Trophoblast cell (in vitro differentiated cells and primary cell): ENCODE data around the gene GON4L.

ENCODE experiments used
- DNase-seq, 2 donors: peaks; one replicate each; pipeline ENCODE4 v3.0.0-alpha.2; 2016
- H2AFZ ChIP-seq: 2 replicates; pipeline ENCODE4 v1.6.1; 2013; ENCODE audit warnings: low read length, moderate library complexity, mild to moderate bottlenecking; ENCODE audit not compliant: insufficient read depth, poor library complexity
- H2AK5ac ChIP-seq: 2 replicates; pipeline ENCODE4 v1.6.1; 2013; ENCODE audit warnings: mild to moderate bottlenecking, low read length
- H2BK120ac ChIP-seq: 2 replicates; pipeline ENCODE4 v1.6.1; 2013; ENCODE audit warnings: low read length, mild to moderate bottlenecking, moderate library complexity; ENCODE audit not compliant: insufficient read depth, poor library complexity
- H2BK12ac ChIP-seq: 2 replicates; pipeline ENCODE4 v1.6.1; 2013; ENCODE audit warnings: mild to moderate bottlenecking, low read length, moderate library complexity
- H2BK5ac ChIP-seq: 2 replicates; pipeline ENCODE4 v1.6.1; 2013; ENCODE audit warnings: low read length, low read depth, moderate library complexity, mild to moderate bottlenecking; ENCODE audit not compliant: poor library complexity
- H3K14ac ChIP-seq: 2 replicates; pipeline ENCODE4 v1.6.1; 2013; ENCODE audit warnings: mild to moderate bottlenecking, low read length
- H3K18ac ChIP-seq: 2 replicates; pipeline ENCODE4 v1.6.1; 2013; ENCODE audit warnings: mild to moderate bottlenecking, low read length
- H3K23ac ChIP-seq: 2 replicates; pipeline ENCODE4 v1.6.1; 2013; ENCODE audit warnings: low read length
- H3K27ac ChIP-seq: 2 replicates; pipeline ENCODE4 v1.5.1; 2013; ENCODE audit warnings: low read depth, mild to moderate bottlenecking, inconsistent platforms, low read length, moderate library complexity
- H3K27me3 ChIP-seq: 2 replicates; pipeline ENCODE4 v1.6.1; 2013; ENCODE audit warnings: inconsistent platforms, mild to moderate bottlenecking, low read length, moderate library complexity; ENCODE audit not compliant: insufficient read depth
- H3K36me3 ChIP-seq, 2 experiments: 1 replicate in 1 of 2; 2 replicates in 1 of 2; pipeline ENCODE4 v1.6.1; 2013; ENCODE audit warnings: low read length in 2 of 2, mild to moderate bottlenecking in 2 of 2, moderate library complexity in 1 of 2; ENCODE audit not compliant: insufficient read depth in 2 of 2, control insufficient read depth in 1 of 2
- H3K4ac ChIP-seq: 2 replicates; pipeline ENCODE4 v1.6.1; 2013; ENCODE audit warnings: low read depth, mild to moderate bottlenecking, low read length, moderate library complexity
- H3K4me1 ChIP-seq, 2 experiments: 1 replicate in 1 of 2; 2 replicates in 1 of 2; pipeline ENCODE4 v1.6.1; 2013; ENCODE audit warnings: low read length in 2 of 2, mild to moderate bottlenecking in 2 of 2, moderate library complexity in 1 of 2; ENCODE audit not compliant: insufficient read depth in 2 of 2, control insufficient read depth in 1 of 2
- H3K4me2 ChIP-seq: 2 replicates; pipeline ENCODE4 v1.6.1; 2013; ENCODE audit warnings: inconsistent platforms, mild to moderate bottlenecking, low read length, moderate library complexity
- H3K4me3 ChIP-seq: 2 replicates; pipeline ENCODE4 v1.5.1; 2013; ENCODE audit warnings: mild to moderate bottlenecking, low read depth, low read length, inconsistent platforms
- H3K79me1 ChIP-seq: one replicate; pipeline ENCODE4 v1.6.1; 2013; ENCODE audit warnings: low read length
- H3K79me2 ChIP-seq: 2 replicates; pipeline ENCODE4 v1.6.1; 2013; ENCODE audit warnings: low read length, mild to moderate bottlenecking; ENCODE audit not compliant: control insufficient read depth, insufficient read depth, poor library complexity
- H3K9ac ChIP-seq: 2 replicates; pipeline ENCODE4 v1.6.1; 2013; ENCODE audit warnings: mild to moderate bottlenecking, low read length
- H3K9me3 ChIP-seq: 2 replicates; pipeline ENCODE4 v1.6.1; 2013; ENCODE audit warnings: low read depth, mild to moderate bottlenecking, control low read depth, inconsistent platforms, low read length; ENCODE audit not compliant: insufficient read depth
- H4K12ac ChIP-seq: 2 replicates; pipeline ENCODE4 v1.6.1; 2013; ENCODE audit warnings: low read depth, mild to moderate bottlenecking, low read length, moderate library complexity
- H4K8ac ChIP-seq: 2 replicates; pipeline ENCODE4 v1.6.1; 2013; ENCODE audit warnings: low read depth, mild to moderate bottlenecking, low read length, moderate library complexity
- H4K91ac ChIP-seq: one replicate; pipeline ENCODE4 v1.6.1; 2013; ENCODE audit warnings: low read depth, mild to moderate bottlenecking, low read length, moderate library complexity
- WGBS: extraction: QIAGEN DNeasy Blood & Tissue Kit; methylation state at CpG from one replicate; pipeline ENCODE4 v1.1.7; 2013; ENCODE audit warnings: missing lambda C conversion rate; ENCODE audit not compliant: insufficient read length, insufficient coverage; ENCODE audit errors: extremely low coverage; 5-methylcytosine and 5-hydroxymethylcytosine counted together

GON4L gene

GRCh38 chr1:155740995-155741394 lies 116.0 kb downstream of the GON4L start:
- no peak for DNase-seq
- WGBS, result no CpG with 5 or more reads among the region's 8 CpGs
- H3K18ac ChIP-seq, result no peak overlapping the region

GRCh38 chr1:155729031-155729898 lies 127.7 kb downstream of the GON4L start:
- Histone ChIP-seq H2BK12ac (no peak overlapping the region), H2AFZ (no peak overlapping the region), H3K27ac (no peak overlapping the region), H2AK5ac (no peak overlapping the region), H3K18ac (no peak overlapping the region), H2BK120ac (no peak overlapping the region), H4K12ac (no peak overlapping the region), H3K4me3 (no peak overlapping the region), H3K9me3 (no peaks in the 10 kb centered on the region), H3K79me1 (no peaks in the 10 kb centered on the region), H3K9ac (no peak overlapping the region), H3K4ac (no peak overlapping the region), H3K36me3 (peaks cover 29 to 31% of the 10 kb centered on the region in 2 experiments), H4K8ac (no peak overlapping the region), H3K4me1 (no peaks in the 10 kb centered on the region), H3K27me3 (no peaks in the 10 kb centered on the region), H2BK5ac (no peak overlapping the region), H3K79me2 (no peaks in the 10 kb centered on the region), H3K14ac (no peak overlapping the region), H4K91ac (no peak overlapping the region), H3K4me2 (no peak overlapping the region), H3K23ac (no peak overlapping the region)
- DNase-seq, result peak; percentile 82 to 91
- no CpG with 5 or more reads among the region's 12 CpGs for WGBS

More at GRCh38 chr1:155740995-155741394, 116.0 kb downstream of the GON4L start:
- Histone ChIP-seq H3K14ac (no peak overlapping the region), H4K8ac (no peak overlapping the region), H3K79me2 (peaks cover 2% of the 10 kb centered on the region), H4K12ac (no peak overlapping the region), H3K36me3 (peaks cover 10 to 12% of the 10 kb centered on the region in 2 experiments), H2AFZ (no peak overlapping the region), H2BK120ac (no peak overlapping the region), H2AK5ac (no peak overlapping the region), H3K4me3 (no peak overlapping the region), H3K27ac (no peak overlapping the region), H3K9ac (no peak overlapping the region), H3K4me1 (no peaks in the 10 kb centered on the region), H2BK5ac (no peak overlapping the region), H3K4me2 (no peak overlapping the region), H3K23ac (no peak overlapping the region), H2BK12ac (no peak overlapping the region), H3K9me3 (no peaks in the 10 kb centered on the region), H3K4ac (no peak overlapping the region), H4K91ac (no peak overlapping the region), H3K27me3 (no peaks in the 10 kb centered on the region), H3K79me1 (peaks cover 3% of the 10 kb centered on the region)

GRCh38 chr1:155725142-155725541 lies 131.9 kb downstream of the GON4L start:
- Histone ChIP-seq H3K9me3 (no peaks in the 10 kb centered on the region), H4K8ac (no peak overlapping the region), H3K27me3 (no peaks in the 10 kb centered on the region), H3K79me2 (no peaks in the 10 kb centered on the region), H2BK5ac (no peak overlapping the region), H2BK120ac (no peak overlapping the region), H4K91ac (no peak overlapping the region), H3K9ac (no peak overlapping the region), H3K23ac (no peak overlapping the region), H3K4me1 (no peaks in the 10 kb centered on the region), H3K4me3 (no peak overlapping the region), H2AK5ac (no peak overlapping the region), H3K36me3 (peaks cover 29 to 34% of the 10 kb centered on the region in 2 experiments), H4K12ac (no peak overlapping the region), H3K4me2 (no peak overlapping the region), H3K79me1 (no peaks in the 10 kb centered on the region), H3K4ac (no peak overlapping the region), H2BK12ac (no peak overlapping the region), H2AFZ (no peak overlapping the region), H3K27ac (no peak overlapping the region), H3K14ac (no peak overlapping the region), H3K18ac (no peak overlapping the region)
- WGBS, result no CpG with 5 or more reads among the region's 3 CpGs
- DNase-seq, result no peak

GRCh38 chr1:155719703-155720102 lies 137.3 kb downstream of the GON4L start:
- no peak overlapping the region for H2AFZ ChIP-seq
- no peak for DNase-seq
- no CpG with 5 or more reads among the region's 4 CpGs for WGBS
- no peaks in the 10 kb centered on the region for H3K9me3 ChIP-seq
- no peak overlapping the region for H3K4ac ChIP-seq
- no peaks in the 10 kb centered on the region for H3K4me1 ChIP-seq
- H3K27me3 ChIP-seq, result no peaks in the 10 kb centered on the region
- H4K8ac ChIP-seq, result no peak overlapping the region
- H3K79me1 ChIP-seq, result no peaks in the 10 kb centered on the region
- H2BK120ac ChIP-seq, result no peak overlapping the region
- no peak overlapping the region for H4K12ac ChIP-seq
- H3K9ac ChIP-seq, result no peak overlapping the region
- no peak overlapping the region for H3K23ac ChIP-seq
- H3K14ac ChIP-seq, result no peak overlapping the region
- no peak overlapping the region for H2BK5ac ChIP-seq
- H3K4me3 ChIP-seq, result no peak overlapping the region
- H3K27ac ChIP-seq, result no peak overlapping the region
- no peak overlapping the region for H4K91ac ChIP-seq
- H3K79me2 ChIP-seq, result no peaks in the 10 kb centered on the region
- H2AK5ac ChIP-seq, result no peak overlapping the region
- no peak overlapping the region for H3K4me2 ChIP-seq
- H3K18ac ChIP-seq, result no peak overlapping the region
- peaks cover 27 to 35% of the 10 kb centered on the region in 2 experiments for H3K36me3 ChIP-seq
- H2BK12ac ChIP-seq, result no peak overlapping the region
